GM12878 (cell line): ENCODE results near the gene LIPM. TPM values are rescaled to one million over a fixed set of nuclear protein-coding genes. Genes with fewer than 3 reads are reported as not detected.

Source experiments
- ATF7 ChIP-seq: fragments of 450-650 bp; IDR thresholded peaks from 2 replicates; pipeline ENCODE4 v1.6.1; 2016; ENCODE audit warnings: low read depth, mild to moderate bottlenecking
- CEBPB ChIP-seq, 2 experiments: fragments of 150-350 bp in 1 of 2; IDR thresholded peaks; 2 replicates each; pipeline ENCODE4 v1.6.1; 2012 to 2014; ENCODE audit warnings: low read depth in 2 of 2, low read length in 2 of 2, borderline replicate concordance in 1 of 2, inconsistent platforms in 1 of 2
- CREM ChIP-seq: IDR thresholded peaks from 2 replicates; pipeline ENCODE4 v1.6.1; 2014; ENCODE audit warnings: antibody characterized with exemption, low read depth
- ETV6 ChIP-seq, 2 experiments: fragments of 450-650 bp in 1 of 2; IDR thresholded peaks in 1 of 2; conservative IDR thresholded peaks in 1 of 2; 2 replicates each; pipeline ENCODE4 v1.6.1; 2014; ENCODE audit warnings: antibody characterized with exemption in 1 of 2, borderline replicate concordance in 1 of 2, low read depth in 1 of 2, mild to moderate bottlenecking in 1 of 2, moderate library complexity in 1 of 2
- EZH2 ChIP-seq: IDR thresholded peaks from 2 replicates; pipeline ENCODE4 v1.6.1; 2012; ENCODE audit warnings: low read depth, mild to moderate bottlenecking, control low read depth, inconsistent platforms, low read length, borderline replicate concordance; ENCODE audit not compliant: control insufficient read depth
- FOXM1 ChIP-seq: IDR thresholded peaks from 2 replicates; pipeline ENCODE4 v1.6.1; 2012; ENCODE audit warnings: low read depth, mild to moderate bottlenecking, inconsistent platforms, low read length, moderate library complexity
- IKZF2 ChIP-seq, 2 experiments: fragments of 450-650 bp; IDR thresholded peaks; 2 replicates each; pipeline ENCODE4 v1.6.1; 2017; ENCODE audit warnings: mild to moderate bottlenecking in 2 of 2, moderate library complexity in 2 of 2
- JUNB ChIP-seq: IDR thresholded peaks from 2 replicates; pipeline ENCODE4 v1.6.1; 2016; ENCODE audit warnings: antibody characterized with exemption, mild to moderate bottlenecking
- KAT2A ChIP-seq: conservative IDR thresholded peaks from 2 replicates; pipeline ENCODE4 v1.6.1; 2011; ENCODE audit warnings: low read depth, low read length; ENCODE audit not compliant: control insufficient read depth
- NFIC ChIP-seq: IDR thresholded peaks from 2 replicates; pipeline ENCODE4 v1.6.1; 2012; ENCODE audit warnings: low read depth, mild to moderate bottlenecking, inconsistent platforms, low read length, moderate library complexity
- PAX5 ChIP-seq: IDR thresholded peaks from 2 replicates; pipeline ENCODE4 v1.6.1; 2011; ENCODE audit warnings: low read depth, low read length, borderline replicate concordance
- RB1 ChIP-seq: fragments of 450-650 bp; formaldehyde crosslinking; IDR thresholded peaks from 2 replicates; pipeline ENCODE4 v1.6.1; 2017; ENCODE audit warnings: mild to moderate bottlenecking, borderline replicate concordance
- RUNX3 ChIP-seq: IDR thresholded peaks from 2 replicates; pipeline ENCODE4 v1.6.1; 2012; ENCODE audit warnings: low read length, inconsistent platforms
- SIX5 ChIP-seq: IDR thresholded peaks from 2 replicates; pipeline ENCODE4 v1.6.1; 2011; ENCODE audit warnings: mild to moderate bottlenecking, low read depth, low read length, moderate library complexity; ENCODE audit not compliant: severe bottlenecking
- SPI1 ChIP-seq: IDR thresholded peaks from 2 replicates; pipeline ENCODE4 v1.6.1; 2011; ENCODE audit warnings: low read depth, mild to moderate bottlenecking, low read length, moderate library complexity, borderline replicate concordance; ENCODE audit not compliant: insufficient read depth
- SUZ12 ChIP-seq: fragments of 200-600 bp; sonication (generic); IDR thresholded peaks from one replicate; pipeline ENCODE4 v1.6.1; 2018; ENCODE audit warnings: antibody characterized with exemption, mild to moderate bottlenecking; ENCODE audit not compliant: unreplicated experiment
- TCF7 ChIP-seq: IDR thresholded peaks from 2 replicates; pipeline ENCODE4 v1.6.1; 2014; ENCODE audit warnings: antibody characterized with exemption, borderline replicate concordance
- ZBED1 ChIP-seq: IDR thresholded peaks from 2 replicates; pipeline ENCODE4 v1.6.1; 2016; ENCODE audit warnings: borderline replicate concordance
- polyA plus RNA-seq, 11 experiments: library from polyadenylated mRNA; depleted of rRNA in 4 of 11; unstranded in 6 of 11; stranded (reverse) in 5 of 11; fragments of >200 nt; fragmentation: Nextera tagmentation in 4 of 11; fragmentation: Illumina TruSeq in 1 of 11; extraction: Ambion mirVana in 4 of 11; extraction: Trizol in 1 of 11; gene quantifications; 1 replicate in 1 of 11; 2 replicates in 10 of 11; pipeline versions ENCODE4 v1.2.1 to v1.2.3, GENCODE V29; 2011 to 2016; ENCODE audit warnings: inconsistent platforms in 2 of 11, missing spikeins in 2 of 11, low read depth in 1 of 11
- total RNA-seq, 4 experiments: library from RNA; depleted of rRNA in 3 of 4; stranded (reverse); fragments of >200 nt in 3 of 4; fragmentation: Illumina TruSeq in 1 of 4; extraction: Trizol in 1 of 4; gene quantifications; 2 replicates each; pipeline versions ENCODE4 v1.2.1 to v1.2.3, GENCODE V29; 2013 to 2021
- TF ChIP-seq, protein P1 (sequence below): fragments of 450-650 bp; IDR thresholded peaks from 2 replicates; pipeline ENCODE4 v1.6.1; 2017; ENCODE audit warnings: mild to moderate bottlenecking, low read depth, inconsistent platforms; ENCODE audit not compliant: poor library complexity, severe bottlenecking
- TF ChIP-seq, protein P2 (sequence below): IDR thresholded peaks from 2 replicates; pipeline ENCODE4 v1.6.1; 2012; ENCODE audit warnings: low read length, inconsistent platforms
- TF ChIP-seq, protein P3 (sequence below): fragments of 450-650 bp; IDR thresholded peaks from 2 replicates; pipeline ENCODE4 v1.6.1; 2017; ENCODE audit warnings: borderline replicate concordance
- TF ChIP-seq, protein P4 (sequence below): fragments of 450-650 bp; formaldehyde crosslinking; IDR thresholded peaks from 2 replicates; pipeline ENCODE4 v1.4.0; 2022; ENCODE audit warnings: mild to moderate bottlenecking, moderate library complexity

Gene LIPM
- total and polyA plus RNA-seq, 10 of the 15 experiments (the other 5 are each of a cell fraction or from before 2014, with no cell fraction given): not detected

DNA sequence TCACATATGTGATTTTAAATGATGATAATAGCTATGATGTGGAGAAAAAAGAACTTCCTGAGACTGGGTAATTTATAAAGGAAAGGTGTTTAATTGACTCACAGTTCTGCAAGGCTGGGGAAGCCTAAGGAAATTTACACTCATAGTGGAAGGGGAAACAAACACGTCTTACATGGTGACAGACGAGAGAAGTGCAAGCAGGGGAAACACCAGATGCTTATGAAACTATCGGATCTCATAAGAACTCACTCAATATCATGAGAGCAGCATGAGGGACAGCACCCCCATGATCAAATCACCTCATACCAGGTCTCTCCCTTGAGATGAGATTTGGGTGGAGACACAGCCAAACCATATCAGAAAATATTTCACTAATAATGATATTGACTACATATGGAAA, 46.8 kb upstream of the LIPM start (continued):
- TF ChIP-seq, protein P1, sequence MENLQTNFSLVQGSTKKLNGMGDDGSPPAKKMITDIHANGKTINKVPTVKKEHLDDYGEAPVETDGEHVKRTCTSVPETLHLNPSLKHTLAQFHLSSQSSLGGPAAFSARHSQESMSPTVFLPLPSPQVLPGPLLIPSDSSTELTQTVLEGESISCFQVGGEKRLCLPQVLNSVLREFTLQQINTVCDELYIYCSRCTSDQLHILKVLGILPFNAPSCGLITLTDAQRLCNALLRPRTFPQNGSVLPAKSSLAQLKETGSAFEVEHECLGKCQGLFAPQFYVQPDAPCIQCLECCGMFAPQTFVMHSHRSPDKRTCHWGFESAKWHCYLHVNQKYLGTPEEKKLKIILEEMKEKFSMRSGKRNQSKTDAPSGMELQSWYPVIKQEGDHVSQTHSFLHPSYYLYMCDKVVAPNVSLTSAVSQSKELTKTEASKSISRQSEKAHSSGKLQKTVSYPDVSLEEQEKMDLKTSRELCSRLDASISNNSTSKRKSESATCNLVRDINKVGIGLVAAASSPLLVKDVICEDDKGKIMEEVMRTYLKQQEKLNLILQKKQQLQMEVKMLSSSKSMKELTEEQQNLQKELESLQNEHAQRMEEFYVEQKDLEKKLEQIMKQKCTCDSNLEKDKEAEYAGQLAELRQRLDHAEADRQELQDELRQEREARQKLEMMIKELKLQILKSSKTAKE: peak; percentile 39
- peak; percentile 38 to 48; a peak in 1 of 4 replicates for TF ChIP-seq IKZF2 (IDR thresholded peaks at IDR 0.05)
- no peak for TF ChIP-seq RB1
- TF ChIP-seq TCF7: 0 out of 2 replicates have a peak, but pooled peaks have one; percentile 34
- 0 out of 2 replicates have a peak, but pooled peaks have one; percentile 24 for TF ChIP-seq ATF7
- peak; percentile 34; the same call in 1 of the 2 replicates for TF ChIP-seq RUNX3
- peak; percentile 82; the same call in 1 of the 2 replicates for TF ChIP-seq ZBED1
- TF ChIP-seq ETV6 (conservative IDR thresholded peaks at IDR 0.05 in 1 of 2, IDR thresholded peaks at IDR 0.05 in 1 of 2; ENCODE audit: borderline replicate concordance in 1 of 2, low read depth in 1 of 2): peak in 1 of 2 experiments; percentile 99; a peak in 2 of 4 replicates
- no peak for TF ChIP-seq SUZ12
- TF ChIP-seq FOXM1: 0 out of 2 replicates have a peak, but pooled peaks have one; percentile 29
- peak; percentile 56; the same call in 1 of the 2 replicates for TF ChIP-seq NFIC
- no peak for TF ChIP-seq KAT2A
- TF ChIP-seq JUNB: peak; percentile 83
- TF ChIP-seq, protein P2, sequence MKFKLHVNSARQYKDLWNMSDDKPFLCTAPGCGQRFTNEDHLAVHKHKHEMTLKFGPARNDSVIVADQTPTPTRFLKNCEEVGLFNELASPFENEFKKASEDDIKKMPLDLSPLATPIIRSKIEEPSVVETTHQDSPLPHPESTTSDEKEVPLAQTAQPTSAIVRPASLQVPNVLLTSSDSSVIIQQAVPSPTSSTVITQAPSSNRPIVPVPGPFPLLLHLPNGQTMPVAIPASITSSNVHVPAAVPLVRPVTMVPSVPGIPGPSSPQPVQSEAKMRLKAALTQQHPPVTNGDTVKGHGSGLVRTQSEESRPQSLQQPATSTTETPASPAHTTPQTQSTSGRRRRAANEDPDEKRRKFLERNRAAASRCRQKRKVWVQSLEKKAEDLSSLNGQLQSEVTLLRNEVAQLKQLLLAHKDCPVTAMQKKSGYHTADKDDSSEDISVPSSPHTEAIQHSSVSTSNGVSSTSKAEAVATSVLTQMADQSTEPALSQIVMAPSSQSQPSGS: 0 out of 2 replicates have a peak, but pooled peaks have one; percentile 19
- TF ChIP-seq CEBPB (IDR thresholded peaks at IDR 0.05; ENCODE audit: borderline replicate concordance in 1 of 2, low read depth in 2 of 2, low read length in 2 of 2): peak in 1 of 2 experiments; percentile 63; a peak in 1 of 4 replicates
- TF ChIP-seq, protein P3, sequence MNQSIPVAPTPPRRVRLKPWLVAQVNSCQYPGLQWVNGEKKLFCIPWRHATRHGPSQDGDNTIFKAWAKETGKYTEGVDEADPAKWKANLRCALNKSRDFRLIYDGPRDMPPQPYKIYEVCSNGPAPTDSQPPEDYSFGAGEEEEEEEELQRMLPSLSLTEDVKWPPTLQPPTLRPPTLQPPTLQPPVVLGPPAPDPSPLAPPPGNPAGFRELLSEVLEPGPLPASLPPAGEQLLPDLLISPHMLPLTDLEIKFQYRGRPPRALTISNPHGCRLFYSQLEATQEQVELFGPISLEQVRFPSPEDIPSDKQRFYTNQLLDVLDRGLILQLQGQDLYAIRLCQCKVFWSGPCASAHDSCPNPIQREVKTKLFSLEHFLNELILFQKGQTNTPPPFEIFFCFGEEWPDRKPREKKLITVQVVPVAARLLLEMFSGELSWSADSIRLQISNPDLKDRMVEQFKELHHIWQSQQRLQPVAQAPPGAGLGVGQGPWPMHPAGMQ: no peak
- peak; percentile 39; the same call in 1 of the 2 replicates for TF ChIP-seq CREM
- no peak for TF ChIP-seq SIX5
- TF ChIP-seq, protein P4, sequence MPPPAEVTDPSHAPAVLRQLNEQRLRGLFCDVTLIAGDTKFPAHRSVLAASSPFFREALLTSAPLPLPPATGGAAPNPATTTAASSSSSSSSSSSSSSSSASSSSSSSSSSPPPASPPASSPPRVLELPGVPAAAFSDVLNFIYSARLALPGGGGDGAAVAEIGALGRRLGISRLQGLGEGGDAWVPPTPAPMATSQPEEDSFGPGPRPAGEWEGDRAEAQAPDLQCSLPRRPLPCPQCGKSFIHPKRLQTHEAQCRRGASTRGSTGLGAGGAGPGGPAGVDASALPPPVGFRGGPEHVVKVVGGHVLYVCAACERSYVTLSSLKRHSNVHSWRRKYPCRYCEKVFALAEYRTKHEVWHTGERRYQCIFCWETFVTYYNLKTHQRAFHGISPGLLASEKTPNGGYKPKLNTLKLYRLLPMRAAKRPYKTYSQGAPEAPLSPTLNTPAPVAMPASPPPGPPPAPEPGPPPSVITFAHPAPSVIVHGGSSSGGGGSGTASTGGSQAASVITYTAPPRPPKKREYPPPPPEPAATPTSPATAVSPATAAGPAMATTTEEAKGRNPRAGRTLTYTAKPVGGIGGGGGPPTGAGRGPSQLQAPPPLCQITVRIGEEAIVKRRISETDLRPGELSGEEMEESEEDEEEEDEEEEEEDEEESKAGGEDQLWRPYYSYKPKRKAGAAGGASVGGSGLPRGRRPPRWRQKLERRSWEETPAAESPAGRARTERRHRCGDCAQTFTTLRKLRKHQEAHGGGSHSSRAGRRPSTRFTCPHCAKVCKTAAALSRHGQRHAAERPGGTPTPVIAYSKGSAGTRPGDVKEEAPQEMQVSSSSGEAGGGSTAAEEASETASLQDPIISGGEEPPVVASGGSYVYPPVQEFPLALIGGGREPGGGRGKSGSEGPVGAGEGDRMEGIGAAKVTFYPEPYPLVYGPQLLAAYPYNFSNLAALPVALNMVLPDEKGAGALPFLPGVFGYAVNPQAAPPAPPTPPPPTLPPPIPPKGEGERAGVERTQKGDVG (CRISPR knock-in tag): no peak
- no peak for TF ChIP-seq PAX5
- no peak for TF ChIP-seq SPI1
- no peak for TF ChIP-seq EZH2
